H1 (cell line): Measurements from ENCODE around the gene COL5A1. TPM values are rescaled to one million over a fixed set of nuclear protein-coding genes. Genes with fewer than 3 reads are reported as not detected.

Experiments
- CTCF ChIA-PET: fragments of 300-600 bp; sonication (Branson Sonifier 250); formaldehyde crosslinking; loops from one replicate; lab custom pipeline; 2021; ENCODE audit not compliant: partially characterized antibody; lab: Charles Lee
- POLR2A ChIA-PET: fragments of 300-600 bp; sonication (Branson Sonifier 250); formaldehyde crosslinking; loops from one replicate; lab custom pipeline; 2021; ENCODE audit warnings: inconsistent platforms; ENCODE audit not compliant: partially characterized antibody; lab: Charles Lee
- DNase-seq, 2 experiments: peaks; one replicate each; pipeline versions ENCODE4 v3.0.0 to v3.0.0-alpha.2; 2010 to 2022; ENCODE audit warnings: low spot score in 2 of 2, low read depth in 1 of 2, mixed read lengths in 1 of 2
- FAIRE-seq: peaks from 2 replicates; lab custom pipeline; 2011; peaks lifted over from hg19 to GRCh38; lab: Jason Lieb, UNC
- H2AFZ ChIP-seq: 2 replicates; pipeline ENCODE4 v1.8.1; 2012; ENCODE audit warnings: low read length, inconsistent platforms
- H2AK5ac ChIP-seq: 2 replicates; pipeline ENCODE4 v1.6.1; 2013; ENCODE audit warnings: low read depth, low read length
- H2BK120ac ChIP-seq: replicated peaks from 2 replicates; pipeline ENCODE3; 2013; ENCODE audit warnings: low read depth, low read length, inconsistent platforms
- H2BK12ac ChIP-seq: 2 replicates; pipeline ENCODE4 v1.6.1; 2013; ENCODE audit warnings: low read depth, low read length
- H2BK15ac ChIP-seq: 2 replicates; pipeline ENCODE4 v1.6.1; 2013; ENCODE audit warnings: low read length
- H2BK20ac ChIP-seq: 2 replicates; pipeline ENCODE4 v1.6.1; 2013; ENCODE audit warnings: low read length
- H2BK5ac ChIP-seq: 2 replicates; pipeline ENCODE4 v1.6.1; 2013; ENCODE audit warnings: low read depth, low read length
- H3K14ac ChIP-seq: 2 replicates; pipeline ENCODE4 v1.6.1; 2013; ENCODE audit warnings: inconsistent platforms; ENCODE audit not compliant: insufficient read length
- H3K18ac ChIP-seq: 2 replicates; pipeline ENCODE4 v1.6.1; 2013; ENCODE audit warnings: low read length; ENCODE audit errors: extremely low read depth
- H3K23ac ChIP-seq: 2 replicates; pipeline ENCODE4 v1.6.1; 2013; ENCODE audit warnings: inconsistent platforms; ENCODE audit not compliant: insufficient read length
- H3K23me2 ChIP-seq: 2 replicates; pipeline ENCODE4 v1.6.1; 2013; ENCODE audit warnings: low read depth, low read length
- H3K27ac ChIP-seq: 2 replicates; pipeline ENCODE4 v1.6.1; 2011; ENCODE audit warnings: low read depth, low read length, inconsistent platforms
- H3K27me3 ChIP-seq, 4 experiments: replicated peaks in 1 of 4; 1 replicate in 1 of 4; 2 replicates in 3 of 4; pipeline versions ENCODE4 v1.6.1 to v1.8.1; 2011 to 2013; ENCODE audit warnings: low read length in 3 of 4, mild to moderate bottlenecking in 3 of 4, inconsistent platforms in 2 of 4, mixed read lengths in 2 of 4, moderate library complexity in 1 of 4; ENCODE audit not compliant: control insufficient read depth in 3 of 4, insufficient read depth in 3 of 4; ENCODE audit errors: extremely low read depth in 1 of 4
- H3K36me3 ChIP-seq, 4 experiments: 2 replicates each; pipeline versions ENCODE4 v1.6.1 to v1.8.1; 2011 to 2013; ENCODE audit warnings: mild to moderate bottlenecking in 4 of 4, low read length in 3 of 4, moderate library complexity in 2 of 4, control low read depth in 1 of 4, inconsistent platforms in 1 of 4; ENCODE audit not compliant: insufficient read depth in 4 of 4, control insufficient read depth in 2 of 4
- H3K4ac ChIP-seq: replicated peaks from 2 replicates; pipeline ENCODE3; 2013; ENCODE audit warnings: low read length, low read depth, mixed read lengths, inconsistent platforms; ENCODE audit not compliant: insufficient read length
- H3K4me1 ChIP-seq, 4 experiments: replicated peaks in 1 of 4; 1 replicate in 1 of 4; 2 replicates in 3 of 4; pipeline versions ENCODE4 v1.6.1 to v1.8.1; 2011 to 2013; ENCODE audit warnings: low read length in 3 of 4, inconsistent platforms in 2 of 4, mixed read lengths in 1 of 4; ENCODE audit not compliant: insufficient read depth in 4 of 4, control insufficient read depth in 3 of 4
- H3K4me2 ChIP-seq, 2 experiments: 2 replicates each; pipeline versions ENCODE4 v1.6.1 to v1.8.1; 2011 to 2013; ENCODE audit warnings: low read depth in 2 of 2, low read length in 2 of 2, control low read depth in 1 of 2, inconsistent platforms in 1 of 2, mild to moderate bottlenecking in 1 of 2; ENCODE audit not compliant: insufficient read depth in 1 of 2
- H3K4me3 ChIP-seq, 4 experiments: fragments of 200-600, 300-600 bp in 1 of 4; sonication (generic), shearing (Covaris generic), sonication (Bioruptor Twin) in 1 of 4; 2 replicates each; pipeline versions ENCODE4 v1.5.1 to v1.8.1; 2011 to 2016; ENCODE audit warnings: low read length in 4 of 4, low read depth in 3 of 4, control low read depth in 2 of 4, inconsistent platforms in 2 of 4, mild to moderate bottlenecking in 2 of 4, mixed read lengths in 1 of 4, moderate library complexity in 1 of 4; ENCODE audit not compliant: insufficient read depth in 2 of 4; ENCODE audit errors: extremely low read depth in 1 of 4
- H3K56ac ChIP-seq: replicated peaks from 2 replicates; pipeline ENCODE3; 2013; ENCODE audit warnings: low read depth, mild to moderate bottlenecking, mixed read lengths, low read length, inconsistent platforms; ENCODE audit not compliant: insufficient read length
- H3K79me1 ChIP-seq: 2 replicates; pipeline ENCODE4 v1.6.1; 2013; ENCODE audit warnings: low read depth, low read length, control low read depth
- H3K79me2 ChIP-seq, 2 experiments: 2 replicates each; pipeline versions ENCODE4 v1.6.1 to v1.8.1; 2012 to 2013; ENCODE audit warnings: low read length in 2 of 2, mild to moderate bottlenecking in 2 of 2, inconsistent platforms in 1 of 2; ENCODE audit not compliant: insufficient read depth in 2 of 2, control insufficient read depth in 1 of 2
- H3K9ac ChIP-seq, 4 experiments: replicated peaks in 1 of 4; 1 replicate in 1 of 4; 2 replicates in 3 of 4; pipeline versions ENCODE4 v1.6.1 to v1.8.1; 2011 to 2013; ENCODE audit warnings: low read depth in 3 of 4, low read length in 3 of 4, control low read depth in 2 of 4, mild to moderate bottlenecking in 2 of 4, moderate library complexity in 2 of 4, inconsistent platforms in 1 of 4; ENCODE audit errors: extremely low read depth in 1 of 4
- H3K9me3 ChIP-seq, 2 experiments: 2 replicates each; pipeline versions ENCODE4 v1.6.1 to v1.8.1; 2012 to 2013; ENCODE audit warnings: mild to moderate bottlenecking in 2 of 2, moderate library complexity in 2 of 2, control low read depth in 1 of 2, inconsistent platforms in 1 of 2, low read depth in 1 of 2, low read length in 1 of 2, mixed read lengths in 1 of 2; ENCODE audit not compliant: insufficient read depth in 2 of 2
- H4K20me1 ChIP-seq, 2 experiments: replicated peaks in 1 of 2; 2 replicates each; pipeline versions ENCODE3 to v1.8.1; 2011 to 2013; ENCODE audit warnings: inconsistent platforms in 2 of 2, low read length in 2 of 2, mild to moderate bottlenecking in 1 of 2; ENCODE audit not compliant: insufficient read depth in 2 of 2, control insufficient read depth in 1 of 2
- H4K5ac ChIP-seq: 2 replicates; pipeline ENCODE4 v1.6.1; 2013; ENCODE audit warnings: low read length, low read depth, mixed read lengths, inconsistent platforms; ENCODE audit not compliant: insufficient read length
- H4K8ac ChIP-seq: 2 replicates; pipeline ENCODE4 v1.8.0; 2013; ENCODE audit warnings: mild to moderate bottlenecking, moderate library complexity, low read length, inconsistent platforms; ENCODE audit not compliant: insufficient read depth; ENCODE audit errors: extremely low read depth
- H4K91ac ChIP-seq: replicated peaks from 2 replicates; pipeline ENCODE3; 2013; ENCODE audit warnings: low read length, mixed read lengths, inconsistent platforms; ENCODE audit not compliant: insufficient read length
- CTBP2 ChIP-seq: IDR thresholded peaks from 2 replicates; pipeline ENCODE4 v1.7.0; 2011; ENCODE audit warnings: borderline replicate concordance, mild to moderate bottlenecking, moderate library complexity, mixed read lengths, low read length; ENCODE audit not compliant: insufficient read depth, insufficient read length
- GABPA ChIP-seq: IDR thresholded peaks from 2 replicates; pipeline ENCODE4 v1.6.1; 2011; ENCODE audit warnings: mild to moderate bottlenecking, low read length, moderate library complexity, borderline replicate concordance; ENCODE audit not compliant: insufficient read depth
- KDM5A ChIP-seq: fragments of 200-600 bp; IDR thresholded peaks from 2 replicates; pipeline ENCODE4 v1.7.1; 2012; ENCODE audit warnings: mild to moderate bottlenecking, low read length, inconsistent platforms, mixed read lengths
- MAFK ChIP-seq: IDR thresholded peaks from 2 replicates; pipeline ENCODE4 v1.6.1; 2012; ENCODE audit warnings: low read depth, mild to moderate bottlenecking, improper control_type of control experiment, low read length
- POLR2AphosphoS5 ChIP-seq: IDR thresholded peaks from 2 replicates; pipeline ENCODE4 v1.6.1; 2011; ENCODE audit warnings: low read depth, low read length
- SP1 ChIP-seq: IDR thresholded peaks from 2 replicates; pipeline ENCODE4 v1.6.1; 2011; ENCODE audit warnings: low read depth, low read length
- SUZ12 ChIP-seq: fragments of 200-600 bp; sonication (generic); IDR thresholded peaks from 2 replicates; pipeline ENCODE4 v1.6.1; 2012; ENCODE audit warnings: mild to moderate bottlenecking, inconsistent platforms, low read length, moderate library complexity, mixed read lengths
- TEAD4 ChIP-seq: IDR thresholded peaks from 2 replicates; pipeline ENCODE4 v1.6.1; 2012; ENCODE audit warnings: low read depth, low read length, inconsistent platforms, mixed read lengths
- WGBS, 2 experiments: shearing (Covaris generic) in 1 of 2; methylation state at CpG; one replicate each; pipeline versions ENCODE4 v1.1.6 to v1.1.7; 2013 to 2015; ENCODE audit warnings: low lambda C conversion rate in 2 of 2, mixed read lengths in 2 of 2, inconsistent platforms in 1 of 2, low coverage in 1 of 2, missing lambda C conversion rate in 1 of 2; ENCODE audit not compliant: insufficient replicate concordance in 2 of 2, insufficient coverage in 1 of 2, insufficient read length in 1 of 2; ENCODE audit errors: extremely low coverage in 1 of 2, missing lambda C conversion rate in 1 of 2; 5-methylcytosine and 5-hydroxymethylcytosine counted together
- polyA plus RNA-seq, 7 experiments: library from polyadenylated mRNA; depleted of rRNA in 3 of 7; stranded (reverse) in 5 of 7; unstranded in 2 of 7; fragments of >200 nt in 5 of 7; fragments of 200-250 nt in 2 of 7; gene quantifications; 1 replicate in 5 of 7; 2 replicates in 1 of 7; 4 replicates in 1 of 7; pipeline versions ENCODE4 v1.2.1 to v1.2.3, GENCODE V29; 2011 to 2013; ENCODE audit warnings: missing spikeins in 2 of 7, mixed read lengths in 2 of 7
- total RNA-seq: library from RNA; stranded (reverse); fragmentation: NEBNext Ultra II Directional; extraction: Animal tissue kit (Norgen Biotek cat#: 25700); gene quantifications from 2 replicates; pipeline ENCODE4 v1.2.1, GENCODE V29; 2021
- TF ChIP-seq, protein P1 (sequence below), 3 experiments: IDR thresholded peaks; 1 replicate in 2 of 3; 2 replicates in 1 of 3; pipeline versions ENCODE4 v1.5.1 to v1.6.1; 2011; ENCODE audit warnings: low read length in 3 of 3, mild to moderate bottlenecking in 3 of 3, inconsistent platforms in 2 of 3, low read depth in 1 of 3, moderate library complexity in 1 of 3; ENCODE audit not compliant: insufficient read depth in 1 of 3; ENCODE audit errors: control extremely low read depth in 1 of 3
- TF ChIP-seq, protein P2 (sequence below): IDR thresholded peaks from 2 replicates; pipeline ENCODE4 v1.6.1; 2012; ENCODE audit warnings: inconsistent platforms

Gene COL5A1
- total and polyA plus RNA-seq, 2 of the 8 experiments (the other 6 are each of a cell fraction or from before 2014, with no cell fraction given): 3.8 to 12.0 TPM

DNA sequence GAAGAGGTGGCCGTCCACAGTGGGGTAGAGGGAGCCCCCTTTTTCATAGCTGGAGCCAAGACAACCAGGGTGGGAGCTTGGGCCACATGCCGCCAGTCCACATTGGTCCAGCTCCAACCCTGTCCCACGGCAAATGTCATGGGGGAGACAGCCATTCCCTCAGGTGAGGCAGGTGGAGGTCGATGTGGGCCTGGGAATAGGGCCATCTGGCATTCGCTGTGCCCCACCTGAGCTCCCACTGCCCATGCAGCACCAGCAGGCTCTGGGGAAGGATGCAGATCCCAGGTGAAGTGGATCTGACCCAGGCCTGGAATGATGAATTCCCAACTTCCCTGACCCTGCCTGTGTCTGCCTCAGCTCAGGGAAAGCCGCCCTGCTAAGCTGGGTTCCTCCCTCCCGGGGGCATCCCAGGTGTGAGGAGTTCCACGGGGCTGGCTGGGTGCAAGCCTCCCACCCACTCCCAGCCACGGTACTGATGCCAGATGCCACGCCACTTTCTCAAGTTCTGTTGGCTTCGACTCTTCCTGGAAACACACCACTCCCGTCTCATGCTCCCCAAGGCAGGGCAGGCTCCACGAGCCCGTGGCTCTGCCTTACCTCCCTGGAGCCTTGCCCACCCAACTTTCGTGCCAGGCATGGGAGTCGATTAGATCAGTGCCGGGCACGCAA, 213.8 kb downstream of the COL5A1 start:
- Histone ChIP-seq H3K14ac (no peak overlapping the region), H4K20me1 (no peaks in the 10 kb centered on the region), H2BK5ac (no peak overlapping the region), H4K8ac (no peak overlapping the region), H3K4me3 (no peak overlapping the region), H2AK5ac (no peak overlapping the region), H3K4me2 (no peak overlapping the region), H3K27ac (no peak overlapping the region), H3K23me2 (no peaks in the 10 kb centered on the region), H3K79me2 (no peaks in the 10 kb centered on the region), H3K79me1 (no peaks in the 10 kb centered on the region), H2AFZ (no peak overlapping the region), H3K36me3 (no peaks in the 10 kb centered on the region), H2BK20ac (no peak overlapping the region), H4K91ac (no peak overlapping the region), H3K27me3 (no peaks in the 10 kb centered on the region), H3K4me1 (no peaks in the 10 kb centered on the region), H3K9me3 (peaks cover 9 to 18% of the 10 kb centered on the region in 2 experiments), H2BK12ac (no peak overlapping the region), H2BK120ac (no peak overlapping the region), H3K18ac (no peak overlapping the region; the same call in 1 of the 2 replicates), H4K5ac (no peak overlapping the region), H3K9ac (no peak overlapping the region), H3K23ac (no peak overlapping the region), H2BK15ac (no peak overlapping the region), H3K4ac (no peak overlapping the region), H3K56ac (no peak overlapping the region)
- CTCF ChIA-PET: interaction anchor here (1.0 to 1.1 kb wide), 2 partner anchors 10 to 127 kb away, joined by 3 read pairs; no protein-coding TSS in a partner anchor
- WGBS, 2 experiments: 87% methylated on average over 18 of the region's 18 CpGs; no CpG with 5 or more reads in 1 of the 2 experiments
- FAIRE-seq: no peak
- POLR2A ChIA-PET: no interaction called here
- DNase-seq: no peak
- TF ChIP-seq MAFK (no peak), KDM5A (no peak), SUZ12 (no peak), TEAD4 (no peak), POLR2AphosphoS5 (no peak), CTBP2 (no peak), SP1 (no peak), GABPA (no peak)
- TF ChIP-seq, protein P1, sequence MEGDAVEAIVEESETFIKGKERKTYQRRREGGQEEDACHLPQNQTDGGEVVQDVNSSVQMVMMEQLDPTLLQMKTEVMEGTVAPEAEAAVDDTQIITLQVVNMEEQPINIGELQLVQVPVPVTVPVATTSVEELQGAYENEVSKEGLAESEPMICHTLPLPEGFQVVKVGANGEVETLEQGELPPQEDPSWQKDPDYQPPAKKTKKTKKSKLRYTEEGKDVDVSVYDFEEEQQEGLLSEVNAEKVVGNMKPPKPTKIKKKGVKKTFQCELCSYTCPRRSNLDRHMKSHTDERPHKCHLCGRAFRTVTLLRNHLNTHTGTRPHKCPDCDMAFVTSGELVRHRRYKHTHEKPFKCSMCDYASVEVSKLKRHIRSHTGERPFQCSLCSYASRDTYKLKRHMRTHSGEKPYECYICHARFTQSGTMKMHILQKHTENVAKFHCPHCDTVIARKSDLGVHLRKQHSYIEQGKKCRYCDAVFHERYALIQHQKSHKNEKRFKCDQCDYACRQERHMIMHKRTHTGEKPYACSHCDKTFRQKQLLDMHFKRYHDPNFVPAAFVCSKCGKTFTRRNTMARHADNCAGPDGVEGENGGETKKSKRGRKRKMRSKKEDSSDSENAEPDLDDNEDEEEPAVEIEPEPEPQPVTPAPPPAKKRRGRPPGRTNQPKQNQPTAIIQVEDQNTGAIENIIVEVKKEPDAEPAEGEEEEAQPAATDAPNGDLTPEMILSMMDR (IDR thresholded peaks at IDR 0.05; ENCODE audit: control extremely low read depth in 1 of 3, insufficient read depth in 1 of 3, low read depth in 1 of 3, low read length in 3 of 3): no peak
- TF ChIP-seq, protein P2, sequence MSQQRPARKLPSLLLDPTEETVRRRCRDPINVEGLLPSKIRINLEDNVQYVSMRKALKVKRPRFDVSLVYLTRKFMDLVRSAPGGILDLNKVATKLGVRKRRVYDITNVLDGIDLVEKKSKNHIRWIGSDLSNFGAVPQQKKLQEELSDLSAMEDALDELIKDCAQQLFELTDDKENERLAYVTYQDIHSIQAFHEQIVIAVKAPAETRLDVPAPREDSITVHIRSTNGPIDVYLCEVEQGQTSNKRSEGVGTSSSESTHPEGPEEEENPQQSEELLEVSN: no peak
